NB4 (cell line): Measurements from ENCODE around the gene NUDT8.
A peak's percentile ranks its signal among the peaks of the same experiment; 100 is the strongest.

Experiments
- DNase-seq: peaks from one replicate; pipeline ENCODE4 v3.0.0; 2010; ENCODE audit warnings: low read depth
- H3K4me3 ChIP-seq: one replicate; pipeline ENCODE4 v1.5.1; 2011; ENCODE audit warnings: mild to moderate bottlenecking, low read depth, low read length, moderate library complexity
- CTCF ChIP-seq: IDR thresholded peaks from one replicate; pipeline ENCODE4 v1.5.1; 2012; ENCODE audit warnings: low read depth, low read length
- MYC ChIP-seq: IDR thresholded peaks from 2 replicates; pipeline ENCODE4 v1.6.1; 2011; ENCODE audit warnings: low read depth, low read length
- POLR2A ChIP-seq: IDR thresholded peaks from 2 replicates; pipeline ENCODE4 v1.6.1; 2011; ENCODE audit warnings: mild to moderate bottlenecking; ENCODE audit not compliant: insufficient read length; ENCODE audit errors: extremely low read depth
- TF ChIP-seq, protein P1 (sequence below): IDR thresholded peaks from 2 replicates; pipeline ENCODE4 v1.6.1; 2011; ENCODE audit warnings: low read depth, low read length

NUDT8 gene

GRCh38 chr11:67584881-67585873, 44.6 kb downstream of the NUDT8 start:
- no peak for TF ChIP-seq POLR2A
- peak overlapping the region; percentile 80 for H3K4me3 ChIP-seq
- DNase-seq, result no peak

DNA sequence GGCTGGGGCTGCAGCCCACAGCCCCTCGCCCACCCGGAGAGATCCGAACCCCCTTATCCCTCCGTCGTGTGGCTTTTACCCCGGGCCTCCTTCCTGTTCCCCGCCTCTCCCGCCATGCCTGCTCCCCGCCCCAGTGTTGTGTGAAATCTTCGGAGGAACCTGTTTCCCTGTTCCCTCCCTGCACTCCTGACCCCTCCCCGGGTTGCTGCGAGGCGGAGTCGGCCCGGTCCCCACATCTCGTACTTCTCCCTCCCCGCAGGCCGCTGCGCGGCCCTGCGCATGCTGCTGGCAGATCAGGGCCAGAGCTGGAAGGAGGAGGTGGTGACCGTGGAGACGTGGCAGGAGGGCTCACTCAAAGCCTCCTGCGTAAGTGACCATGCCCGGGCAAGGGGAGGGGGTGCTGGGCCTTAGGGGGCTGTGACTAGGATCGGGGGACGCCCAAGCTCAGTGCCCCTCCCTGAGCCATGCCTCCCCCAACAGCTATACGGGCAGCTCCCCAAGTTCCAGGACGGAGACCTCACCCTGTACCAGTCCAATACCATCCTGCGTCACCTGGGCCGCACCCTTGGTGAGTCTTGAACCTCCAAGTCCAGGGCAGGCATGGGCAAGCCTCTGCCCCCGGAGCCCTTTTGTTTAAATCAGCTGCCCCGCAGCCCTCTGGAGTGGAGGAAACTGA, 45.4 kb downstream of the NUDT8 start:
- peak overlapping the region; percentile 80 for H3K4me3 ChIP-seq
- TF ChIP-seq POLR2A (no peak), CTCF (no peak), MYC (no peak)
- TF ChIP-seq, protein P1, sequence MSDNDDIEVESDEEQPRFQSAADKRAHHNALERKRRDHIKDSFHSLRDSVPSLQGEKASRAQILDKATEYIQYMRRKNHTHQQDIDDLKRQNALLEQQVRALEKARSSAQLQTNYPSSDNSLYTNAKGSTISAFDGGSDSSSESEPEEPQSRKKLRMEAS, result no peak
- peak; percentile 88 for DNase-seq

GRCh38 chr11:67583247-67584204, 46.2 kb downstream of the NUDT8 start, which contains the start of gene GSTP1:
Gene GSTP1 (plus strand): TSS chr11:67583812. CDS start chr11:67583844, 32 bp downstream.
- TF ChIP-seq MYC (peak; percentile 89), POLR2A (peak; percentile 98), CTCF (peak; percentile 46)
- TF ChIP-seq, protein P1, result peak; percentile 74
- peak within 1 kb of the TSS; percentile 80 for H3K4me3 ChIP-seq
- DNase-seq, result peak; percentile 97

GRCh38 chr11:67582011-67582410, 47.7 kb downstream of the NUDT8 start:
- DNase-seq, result no peak
- TF ChIP-seq CTCF, result no peak
- no peak for TF ChIP-seq POLR2A
- TF ChIP-seq, protein P1, result no peak
- TF ChIP-seq MYC, result no peak
- H3K4me3 ChIP-seq, result no peak overlapping the region

- H3K4me3 ChIP-seq, result no peak overlapping the region
- TF ChIP-seq POLR2A (no peak), MYC (no peak), CTCF (no peak)
- TF ChIP-seq, protein P1, result no peak
- DNase-seq, result no peak
Observed at GRCh38 chr11:67581469-67581868, 48.3 kb downstream of the NUDT8 start.
